GM12865 (cell line): ENCODE data around the gene SNHG17.
"Not testable (repeated sequence)": the region's sequence is repeated elsewhere in the genome, so short reads cannot be mapped to it uniquely, and the experiment has no call there.

Source experiments
- DNase-seq: peaks from one replicate; pipeline ENCODE4 v3.0.0; 2010; ENCODE audit warnings: low read depth
- H3K4me3 ChIP-seq: 2 replicates; pipeline ENCODE4 v1.5.1; 2011; ENCODE audit warnings: mild to moderate bottlenecking, low read depth, low read length, control low read depth
- TF ChIP-seq, protein P1 (sequence below): IDR thresholded peaks from 2 replicates; pipeline ENCODE4 v1.5.1; 2011; ENCODE audit warnings: low read length, control low read depth, low read depth, inconsistent platforms; ENCODE audit not compliant: insufficient read depth; ENCODE audit errors: missing control alignments

Gene SNHG17

DNA sequence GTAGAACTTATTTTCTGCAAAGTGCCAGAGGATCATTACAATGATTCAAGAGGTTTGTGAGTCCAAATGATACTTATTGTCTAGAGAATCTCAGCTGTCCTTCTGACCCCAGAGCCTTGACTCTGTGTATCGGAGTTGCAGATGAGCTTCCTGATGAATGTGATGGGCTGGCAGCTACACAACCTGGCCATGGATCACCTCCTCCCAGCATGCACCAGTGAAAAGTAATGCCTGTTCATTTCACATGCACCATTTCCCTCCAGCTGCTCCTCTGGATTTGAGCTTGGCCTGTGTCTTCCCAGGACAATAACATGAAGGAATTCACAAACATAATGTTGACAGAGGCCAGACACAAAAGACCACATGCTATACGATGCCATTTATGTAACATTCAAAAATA lies 30.0 kb downstream of the SNHG17 start:
- H3K4me3 ChIP-seq = no peak overlapping the region
- TF ChIP-seq, protein P1, sequence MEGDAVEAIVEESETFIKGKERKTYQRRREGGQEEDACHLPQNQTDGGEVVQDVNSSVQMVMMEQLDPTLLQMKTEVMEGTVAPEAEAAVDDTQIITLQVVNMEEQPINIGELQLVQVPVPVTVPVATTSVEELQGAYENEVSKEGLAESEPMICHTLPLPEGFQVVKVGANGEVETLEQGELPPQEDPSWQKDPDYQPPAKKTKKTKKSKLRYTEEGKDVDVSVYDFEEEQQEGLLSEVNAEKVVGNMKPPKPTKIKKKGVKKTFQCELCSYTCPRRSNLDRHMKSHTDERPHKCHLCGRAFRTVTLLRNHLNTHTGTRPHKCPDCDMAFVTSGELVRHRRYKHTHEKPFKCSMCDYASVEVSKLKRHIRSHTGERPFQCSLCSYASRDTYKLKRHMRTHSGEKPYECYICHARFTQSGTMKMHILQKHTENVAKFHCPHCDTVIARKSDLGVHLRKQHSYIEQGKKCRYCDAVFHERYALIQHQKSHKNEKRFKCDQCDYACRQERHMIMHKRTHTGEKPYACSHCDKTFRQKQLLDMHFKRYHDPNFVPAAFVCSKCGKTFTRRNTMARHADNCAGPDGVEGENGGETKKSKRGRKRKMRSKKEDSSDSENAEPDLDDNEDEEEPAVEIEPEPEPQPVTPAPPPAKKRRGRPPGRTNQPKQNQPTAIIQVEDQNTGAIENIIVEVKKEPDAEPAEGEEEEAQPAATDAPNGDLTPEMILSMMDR = no peak
- DNase-seq = no peak

DNA sequence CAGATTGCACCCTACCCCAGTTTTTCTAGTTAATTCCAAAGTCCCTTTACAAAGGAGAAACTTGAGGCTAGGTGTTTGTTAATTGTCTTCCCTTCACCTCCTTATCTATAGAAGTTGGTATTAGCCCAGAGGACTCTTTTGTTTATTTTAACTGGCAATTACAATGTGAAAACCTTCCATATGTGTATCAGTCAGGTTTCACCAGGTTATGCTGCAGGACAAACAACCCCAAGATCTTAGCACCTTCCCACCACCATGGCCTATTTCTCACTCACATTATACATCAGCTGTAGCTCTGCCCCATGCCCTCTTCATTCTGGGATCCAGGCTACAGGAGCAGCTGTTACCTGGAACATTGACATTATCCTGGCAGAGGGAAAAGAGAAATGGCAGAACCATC lies 31.1 kb downstream of the SNHG17 start:
- TF ChIP-seq, protein P1 = no peak
- no peak for DNase-seq
- no peak overlapping the region for H3K4me3 ChIP-seq

DNA sequence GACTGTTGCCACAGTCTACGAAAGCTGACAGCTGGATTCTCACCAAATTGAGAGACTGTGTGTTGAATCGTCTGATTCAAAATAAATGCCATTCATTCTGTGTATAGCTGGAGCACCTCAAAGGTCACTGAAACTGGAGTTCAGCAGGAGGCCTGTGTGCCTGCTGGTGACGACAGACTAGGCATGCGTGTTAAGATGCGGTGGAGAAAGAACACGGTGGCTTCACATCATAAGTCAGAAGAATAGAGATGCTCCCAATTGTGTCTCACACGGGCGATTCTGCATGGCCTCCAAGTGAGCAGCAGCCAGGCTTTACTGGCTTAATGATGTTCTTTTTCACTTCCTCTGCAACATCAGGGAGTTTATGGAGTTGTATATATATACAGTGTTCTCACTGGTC lies 32.3 kb downstream of the SNHG17 start:
- DNase-seq = no peak
- H3K4me3 ChIP-seq = no peak overlapping the region
- TF ChIP-seq, protein P1 = no peak

DNA sequence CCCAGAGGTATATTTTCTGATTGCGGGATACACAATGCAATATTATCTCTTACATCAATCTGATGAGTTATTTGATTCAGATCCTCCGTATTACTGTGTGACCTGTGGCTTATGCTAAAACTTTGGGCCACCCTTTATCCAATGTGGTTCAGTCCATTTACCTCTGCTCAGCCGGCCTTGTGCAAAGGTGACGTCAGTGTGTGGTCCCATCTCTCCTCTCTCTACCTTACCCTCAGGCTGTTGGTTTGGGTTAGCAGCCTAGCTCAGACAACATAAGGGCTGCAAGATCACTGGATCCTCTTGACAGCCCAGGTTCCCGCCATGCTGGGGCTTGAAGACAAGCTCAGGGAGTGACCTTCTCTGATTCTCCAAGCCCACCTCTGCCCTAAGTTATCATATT lies 33.0 kb downstream of the SNHG17 start:
- H3K4me3 ChIP-seq = no peak overlapping the region
- TF ChIP-seq, protein P1 = no peak
- DNase-seq = no peak

DNA sequence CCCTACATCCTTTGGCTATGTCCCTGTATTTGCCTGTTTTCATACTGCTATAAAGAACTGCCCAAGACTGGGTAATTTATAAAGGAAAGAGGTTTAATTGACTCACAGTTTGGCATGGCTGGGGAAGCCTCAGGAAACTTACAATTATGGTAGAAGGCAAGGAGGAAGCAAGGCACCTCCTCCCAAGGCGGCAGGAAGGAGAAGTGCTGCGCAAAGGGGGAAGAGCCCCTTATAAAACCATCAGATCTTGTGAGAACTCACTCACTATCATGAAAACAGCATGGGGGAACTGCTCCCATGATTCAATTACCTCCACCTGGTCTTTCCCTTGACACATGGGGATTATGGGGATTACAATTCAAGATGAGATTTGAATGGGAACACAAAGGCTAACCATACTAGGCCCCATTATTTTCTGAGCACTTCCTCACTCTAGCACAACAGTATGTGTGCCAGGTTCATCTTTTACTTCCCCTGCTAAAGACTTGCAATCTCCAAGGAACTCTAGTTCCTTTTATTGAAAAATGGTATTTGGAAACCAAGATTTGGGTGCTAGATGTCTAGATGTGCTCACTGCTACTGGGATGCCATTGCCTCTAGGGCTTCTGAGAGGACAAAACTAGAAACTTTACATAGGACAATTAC lies 39.3 kb downstream of the SNHG17 start:
- DNase-seq, H3K4me3 ChIP-seq: not testable (repeated sequence)

DNA sequence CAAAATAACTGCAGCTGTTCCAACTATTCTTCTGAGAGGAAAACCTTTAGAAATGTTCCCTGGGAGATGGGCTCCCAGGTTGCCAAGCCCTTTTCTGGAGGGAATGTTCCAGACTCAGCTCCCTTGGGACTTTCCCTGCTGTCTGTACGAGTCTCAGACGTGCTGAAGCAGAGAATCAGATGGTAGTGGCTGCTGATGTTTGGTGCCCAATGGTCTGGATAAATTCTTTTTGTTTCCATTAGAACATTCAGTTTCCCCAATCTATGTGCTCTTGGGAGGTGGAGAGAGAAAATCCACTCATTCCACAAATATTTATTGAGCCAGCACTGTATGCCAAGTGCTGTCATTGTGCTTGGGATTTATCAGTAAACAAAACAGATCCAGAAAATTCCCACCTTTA lies 40.0 kb downstream of the SNHG17 start:
- TF ChIP-seq, protein P1 = no peak
- DNase-seq = no peak

DNA sequence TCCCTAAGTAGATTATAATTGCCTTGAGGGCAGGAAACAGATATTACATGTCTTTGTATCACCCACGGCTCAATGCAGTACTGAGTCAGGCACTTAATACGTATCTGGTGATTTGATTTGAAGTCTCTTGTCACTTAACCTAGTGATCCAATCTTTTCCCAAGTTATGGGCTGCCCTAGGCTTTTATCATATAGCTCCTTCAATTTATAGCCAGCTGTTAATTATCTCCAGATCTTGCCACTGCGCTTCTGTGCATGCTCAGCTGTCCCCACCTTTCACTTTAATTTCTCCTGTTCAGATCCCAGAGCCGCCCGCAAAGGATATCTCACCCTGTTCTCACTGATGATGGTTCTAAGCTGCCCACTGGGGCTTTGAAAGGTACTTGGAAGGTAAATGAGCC lies 41.9 kb downstream of the SNHG17 start:
- H3K4me3 ChIP-seq = no peak overlapping the region
- TF ChIP-seq, protein P1 = no peak
- no peak for DNase-seq

More for the DNA sequence above, 40.0 kb downstream of the SNHG17 start:
- H3K4me3 ChIP-seq = no peak overlapping the region

DNA sequence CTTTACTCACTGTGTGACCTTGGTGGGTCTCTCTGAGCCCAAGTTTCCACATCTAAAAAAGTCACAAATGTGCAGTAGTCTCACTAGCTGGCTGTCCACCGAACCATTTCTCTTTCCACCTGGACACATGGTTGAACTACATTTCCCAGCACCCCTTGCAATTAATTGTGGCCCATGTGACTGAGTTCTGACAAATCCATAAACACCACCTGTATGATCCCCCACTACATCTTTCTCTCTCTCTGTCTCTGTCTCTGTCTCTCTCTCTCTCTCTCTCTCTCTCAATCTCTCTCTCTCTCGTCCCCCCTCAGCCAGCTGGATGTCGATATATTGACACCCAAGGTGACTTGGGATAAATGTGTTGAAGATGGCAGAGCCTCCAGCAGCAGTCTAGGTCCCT lies 42.8 kb downstream of the SNHG17 start:
- TF ChIP-seq, protein P1 = no peak
- DNase-seq = no peak
- H3K4me3 ChIP-seq = no peak overlapping the region
